GM21737 (cell line): Measurements from ENCODE around the gene TBKBP1.

ENCODE experiments used
- ATAC-seq: cut with Tn5 transposase; IDR thresholded peaks from one replicate; pipeline ENCODE4 v1.9.1; 2021; ENCODE audit warnings: mild to moderate bottlenecking, moderate library complexity; ENCODE audit not compliant: unreplicated experiment

The TBKBP1 gene

GRCh38 chr17:47713980-47714700 is 20.2 kb downstream of the TBKBP1 start:
- no peak for ATAC-seq

GRCh38 chr17:47714773-47715396 is 20.9 kb downstream of the TBKBP1 start:
- ATAC-seq = no peak

DNA sequence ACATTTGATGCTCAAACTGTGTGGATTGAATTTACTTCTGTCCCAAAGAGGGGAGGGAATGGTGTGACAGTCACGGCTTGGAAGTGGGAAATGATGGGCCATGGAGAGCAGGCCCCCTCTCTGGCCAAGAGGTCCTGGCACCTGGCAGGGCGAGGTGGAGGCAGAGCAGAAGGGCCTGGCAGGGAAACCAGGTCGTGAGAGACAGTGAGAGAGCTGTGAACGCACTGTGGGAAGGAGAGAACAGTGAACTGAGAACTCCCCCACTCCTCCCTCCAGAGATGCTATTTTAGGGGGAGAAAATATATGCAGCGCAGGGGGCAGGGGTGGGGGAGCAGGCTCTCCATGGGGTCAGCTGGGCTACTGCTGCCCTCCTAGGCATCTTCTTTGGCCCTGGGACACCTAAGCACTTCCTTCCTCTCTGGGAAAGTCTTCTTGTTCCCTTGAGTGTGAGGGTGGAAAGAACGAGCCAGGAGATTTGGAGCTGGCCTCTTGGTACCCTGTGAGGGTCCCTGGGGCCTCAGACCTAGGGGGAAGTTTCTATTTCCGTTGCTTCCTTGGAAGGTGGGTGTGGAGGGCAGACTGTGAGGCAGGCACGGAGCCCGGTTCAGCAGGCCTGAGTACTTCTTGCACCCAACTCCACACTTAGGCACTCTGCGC is 21.8 kb downstream of the TBKBP1 start:
- ATAC-seq = no peak

DNA sequence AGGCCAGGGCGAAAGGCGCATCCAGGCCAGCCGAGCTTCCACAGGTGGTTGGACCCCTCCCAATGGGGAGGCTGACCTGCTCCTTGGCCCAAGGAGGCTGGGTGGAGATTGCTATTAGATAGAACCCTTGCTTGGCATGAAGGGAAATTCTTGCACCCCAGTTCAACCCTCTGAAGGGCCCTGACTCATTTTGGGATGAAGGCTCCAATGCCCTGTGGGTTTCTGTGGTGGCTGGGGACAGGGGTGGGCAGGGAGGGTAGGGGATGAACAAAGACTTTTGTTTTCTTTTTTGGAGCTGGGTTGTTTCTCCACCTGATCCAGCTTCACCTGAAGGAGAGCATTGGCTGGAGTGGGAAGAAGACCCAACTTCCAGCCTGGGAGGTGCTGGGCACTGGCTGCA is 22.4 kb downstream of the TBKBP1 start:
- no peak for ATAC-seq

- no peak for ATAC-seq
Measured at GRCh38 chr17:47717261-47717697, 23.3 kb downstream of the TBKBP1 start.

- ATAC-seq = no peak
Measured at GRCh38 chr17:47717979-47718621, 24.1 kb downstream of the TBKBP1 start.

DNA sequence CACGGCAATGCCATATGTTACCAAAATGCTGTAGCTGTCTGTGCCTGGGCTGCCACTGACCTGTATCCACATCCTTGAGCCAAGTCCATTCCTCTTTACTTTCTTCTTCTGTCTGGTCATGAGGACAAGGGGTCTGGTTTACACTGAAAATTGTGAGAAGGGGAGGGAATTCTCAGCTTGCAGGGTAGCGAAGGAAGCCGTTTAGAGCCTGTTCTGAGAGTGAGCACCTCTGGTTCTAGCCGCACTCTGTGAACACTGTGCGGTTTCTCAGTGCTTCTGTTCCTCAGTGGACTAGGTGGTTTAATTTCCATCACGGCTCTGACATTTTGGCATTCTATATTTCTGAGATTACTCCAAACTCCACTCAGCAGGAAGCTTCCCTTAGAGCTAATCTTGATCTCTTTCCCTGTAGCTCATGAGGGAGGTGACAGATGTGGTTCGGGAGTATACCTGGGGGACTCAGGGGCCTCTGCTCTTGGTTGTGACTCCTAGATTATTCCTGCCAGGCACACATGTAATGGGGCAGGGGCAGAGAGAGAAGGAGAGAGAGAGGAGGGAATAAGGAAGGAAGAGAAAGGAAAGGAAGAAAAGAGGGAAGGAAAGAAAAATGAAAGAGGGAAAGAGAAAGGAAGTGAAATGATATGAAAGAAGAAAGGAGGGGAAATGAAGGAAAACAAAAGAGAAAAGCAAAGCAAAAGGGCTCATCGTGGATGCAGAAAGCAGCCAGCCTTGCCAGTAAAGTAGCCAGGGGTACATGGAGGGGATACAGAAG is 24.9 kb downstream of the TBKBP1 start:
- no peak for ATAC-seq

DNA sequence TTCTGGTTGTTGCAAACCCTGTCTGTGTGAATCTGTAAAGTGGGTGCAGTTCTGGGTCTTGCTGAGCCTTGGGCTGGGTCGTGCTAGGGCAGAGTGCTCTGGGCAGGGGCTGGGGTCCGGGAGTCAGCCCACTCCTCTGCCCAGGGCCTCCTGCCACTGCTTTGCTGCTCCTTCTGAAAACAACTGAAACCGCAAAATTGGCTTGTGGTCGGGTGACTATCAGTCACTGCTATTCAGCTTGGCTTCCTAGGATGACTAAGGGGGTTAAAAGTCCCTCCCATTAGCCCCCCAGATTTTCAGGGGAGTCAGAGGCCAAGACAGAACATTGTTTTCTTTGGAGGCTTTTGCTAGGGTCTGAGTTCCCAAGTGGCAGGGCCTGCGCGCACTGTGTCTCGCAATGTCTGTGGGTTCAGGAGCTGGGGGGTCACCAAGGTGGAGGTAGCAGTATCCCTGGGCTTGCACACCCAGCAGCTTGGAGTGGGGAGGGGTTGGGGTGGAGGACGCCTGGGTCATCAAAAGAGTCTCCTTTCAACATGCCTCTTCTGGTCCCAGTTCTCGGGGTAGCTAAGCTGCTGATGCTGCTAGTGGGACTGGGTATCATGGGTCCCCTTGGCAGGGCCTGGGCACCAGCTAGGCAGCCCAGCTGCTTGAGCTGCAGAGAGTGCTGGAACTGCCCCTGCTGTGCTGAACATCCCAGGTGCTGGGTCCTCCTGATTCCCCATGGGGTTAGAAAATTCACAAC is 25.6 kb downstream of the TBKBP1 start:
- ATAC-seq = no peak

GRCh38 chr17:47720196-47720595 is 26.2 kb downstream of the TBKBP1 start:
- ATAC-seq = no peak

GRCh38 chr17:47720754-47721533 is 27.0 kb downstream of the TBKBP1 start:
- no peak for ATAC-seq

- no peak for ATAC-seq
Measured at GRCh38 chr17:47721725-47722124, 27.8 kb downstream of the TBKBP1 start.

GRCh38 chr17:47724705-47725104 is 30.7 kb downstream of the TBKBP1 start:
- ATAC-seq = no peak

GRCh38 chr17:47725446-47726111 is 31.6 kb downstream of the TBKBP1 start:
- ATAC-seq = no peak

- ATAC-seq = no peak
Measured at GRCh38 chr17:47726796-47727703, 33.1 kb downstream of the TBKBP1 start.

- ATAC-seq = no peak
Measured at GRCh38 chr17:47727704-47728036, 33.7 kb downstream of the TBKBP1 start.

- ATAC-seq = no peak
Measured at GRCh38 chr17:47728214-47728877, 34.4 kb downstream of the TBKBP1 start.

- no peak for ATAC-seq
Measured at GRCh38 chr17:47729476-47729875, 35.5 kb downstream of the TBKBP1 start.
